IPS-15b (cell line): ENCODE data around the gene C16orf96.

Experiments
- H3K27me3 ChIP-seq: one replicate; pipeline ENCODE4 v1.6.1; 2013; ENCODE audit warnings: low read length; ENCODE audit not compliant: control insufficient read depth, insufficient read depth
- H3K36me3 ChIP-seq: one replicate; pipeline ENCODE4 v1.6.1; 2013; ENCODE audit warnings: low read length; ENCODE audit not compliant: control insufficient read depth, insufficient read depth
- H3K4me1 ChIP-seq: one replicate; pipeline ENCODE4 v1.6.1; 2013; ENCODE audit warnings: mild to moderate bottlenecking, low read length; ENCODE audit not compliant: control insufficient read depth, insufficient read depth
- H3K4me3 ChIP-seq: one replicate; pipeline ENCODE4 v1.5.1; 2013; ENCODE audit warnings: low read depth, low read length
- H3K9ac ChIP-seq: one replicate; pipeline ENCODE4 v1.6.1; 2013; ENCODE audit warnings: low read depth, mild to moderate bottlenecking, low read length
- H3K9me3 ChIP-seq: one replicate; pipeline ENCODE4 v1.6.1; 2013; ENCODE audit warnings: mild to moderate bottlenecking, low read length; ENCODE audit not compliant: control insufficient read depth, insufficient read depth

Gene C16orf96

DNA sequence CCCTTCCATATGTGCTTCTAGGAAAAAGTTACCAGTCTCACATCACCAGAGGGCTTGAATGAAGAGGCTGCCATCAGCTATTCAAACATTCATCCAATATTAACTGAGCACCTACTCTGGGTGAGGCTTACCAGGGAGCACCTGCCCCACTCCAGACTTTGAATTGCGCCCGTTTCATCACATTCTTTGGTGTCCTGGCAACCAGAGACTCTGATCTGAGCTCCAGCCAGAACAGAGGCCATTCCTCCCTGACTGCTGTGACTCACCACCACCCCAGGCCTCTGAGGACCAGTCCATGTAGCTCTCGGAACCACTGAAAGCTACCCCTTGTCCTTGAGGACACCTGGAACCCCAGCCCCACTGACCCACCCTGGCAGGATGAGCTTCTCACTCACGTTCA lies at the start of gene C16orf96:
Gene C16orf96, plus strand, starts transcription at position 229 of the 400 bp plus-strand sequence. Its CDS starts 150 bp downstream, at position 379.
- Histone ChIP-seq H3K9ac (no peak within 1 kb of the TSS), H3K4me3 (no peak within 1 kb of the TSS), H3K4me1 (peaks cover 3% of the 10 kb centered on the region), H3K27me3 (no peaks in the 10 kb centered on the region), H3K36me3 (no peaks in the 10 kb centered on the region), H3K9me3 (no peaks in the 10 kb centered on the region)

DNA sequence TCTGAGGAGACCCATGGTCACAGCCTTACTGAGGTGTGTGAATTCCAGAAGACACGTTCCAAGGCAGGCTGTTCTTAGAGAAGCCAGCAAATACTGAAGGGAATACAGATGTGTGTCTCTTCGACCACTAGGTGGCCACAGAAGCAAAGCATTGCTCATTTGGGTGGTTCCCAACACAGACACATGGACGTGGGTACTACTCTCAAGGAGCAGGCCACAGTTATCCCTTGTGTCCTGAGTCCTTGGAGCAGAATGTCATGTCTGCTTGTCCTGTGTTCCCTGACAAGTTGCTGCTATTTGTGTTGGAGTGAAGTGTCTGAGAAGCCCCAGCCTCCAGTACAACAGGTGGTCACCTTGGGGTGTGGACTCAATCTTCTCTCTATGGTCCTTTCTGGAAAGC lies 49.7 kb upstream of the C16orf96 start:
- Histone ChIP-seq H3K36me3 (peaks cover 34% of the 10 kb centered on the region), H3K4me1 (no peaks in the 10 kb centered on the region), H3K4me3 (no peak overlapping the region), H3K27me3 (no peaks in the 10 kb centered on the region), H3K9ac (no peak overlapping the region), H3K9me3 (no peaks in the 10 kb centered on the region)

DNA sequence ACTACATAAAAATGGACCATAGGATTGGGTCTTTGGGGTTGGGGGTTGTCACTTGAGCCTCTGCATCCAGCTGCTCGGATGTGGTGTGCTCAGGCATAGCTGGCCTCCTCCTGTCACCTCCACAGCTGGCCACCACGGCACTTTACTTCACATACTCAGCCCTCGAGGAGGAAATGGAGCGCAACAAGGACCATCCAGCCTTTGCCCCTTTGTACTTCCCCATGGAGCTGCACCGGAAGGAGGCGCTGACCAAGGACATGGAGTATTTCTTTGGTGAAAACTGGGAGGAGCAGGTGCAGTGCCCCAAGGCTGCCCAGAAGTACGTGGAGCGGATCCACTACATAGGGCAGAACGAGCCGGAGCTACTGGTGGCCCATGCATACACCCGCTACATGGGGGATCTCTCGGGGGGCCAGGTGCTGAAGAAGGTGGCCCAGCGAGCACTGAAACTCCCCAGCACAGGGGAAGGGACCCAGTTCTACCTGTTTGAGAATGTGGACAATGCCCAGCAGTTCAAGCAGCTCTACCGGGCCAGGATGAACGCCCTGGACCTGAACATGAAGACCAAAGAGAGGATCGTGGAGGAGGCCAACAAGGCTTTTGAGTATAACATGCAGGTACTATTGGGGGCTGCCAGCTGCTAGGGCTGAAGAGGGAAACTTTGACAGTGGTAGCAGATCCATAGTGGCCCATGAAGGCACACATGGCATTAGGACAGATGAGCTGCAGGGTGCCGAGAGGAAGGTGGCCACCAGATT lies 48.4 kb upstream of the C16orf96 start:
- Histone ChIP-seq H3K9me3 (no peaks in the 10 kb centered on the region), H3K4me1 (no peaks in the 10 kb centered on the region), H3K4me3 (no peak overlapping the region), H3K9ac (no peak overlapping the region), H3K36me3 (peaks cover 48% of the 10 kb centered on the region), H3K27me3 (no peaks in the 10 kb centered on the region)

DNA sequence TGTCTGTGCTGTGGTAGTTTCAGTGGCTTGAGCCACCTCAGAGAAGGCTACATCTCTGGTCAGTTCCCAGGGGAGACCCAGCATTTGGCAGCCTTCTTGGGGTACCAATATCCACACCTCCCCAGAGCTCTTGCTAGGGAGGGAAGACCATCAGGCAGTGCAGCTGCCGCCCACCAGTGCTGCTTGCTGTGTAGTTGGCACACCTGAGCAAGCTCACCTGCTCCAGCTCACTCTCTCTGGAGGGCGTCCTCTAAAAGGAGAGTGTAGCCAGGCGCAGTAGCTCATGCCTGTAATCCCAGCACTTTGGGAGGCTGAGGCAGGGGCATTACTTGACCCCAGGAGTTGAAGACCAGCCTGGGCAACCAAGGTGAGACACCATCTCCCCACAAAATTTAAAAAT lies 47.3 kb upstream of the C16orf96 start:
- Histone ChIP-seq H3K9me3 (no peaks in the 10 kb centered on the region), H3K36me3 (peaks cover 57% of the 10 kb centered on the region), H3K27me3 (no peaks in the 10 kb centered on the region), H3K4me1 (no peaks in the 10 kb centered on the region), H3K4me3 (no peak overlapping the region), H3K9ac (no peak overlapping the region)

DNA sequence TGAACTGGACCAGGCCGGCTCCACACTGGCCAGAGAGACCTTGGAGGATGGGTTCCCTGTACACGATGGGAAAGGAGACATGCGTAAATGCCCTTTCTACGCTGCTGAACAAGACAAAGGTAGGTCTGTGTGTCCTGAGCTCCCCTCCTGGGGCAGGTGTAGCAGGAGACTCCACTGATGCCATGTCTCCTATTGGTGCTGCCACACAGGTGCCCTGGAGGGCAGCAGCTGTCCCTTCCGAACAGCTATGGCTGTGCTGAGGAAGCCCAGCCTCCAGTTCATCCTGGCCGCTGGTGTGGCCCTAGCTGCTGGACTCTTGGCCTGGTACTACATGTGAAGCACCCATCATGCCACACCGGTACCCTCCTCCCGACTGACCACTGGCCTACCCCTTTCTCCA lies 46.7 kb upstream of the C16orf96 start:
- H3K9ac ChIP-seq = no peak overlapping the region
- H3K4me1 ChIP-seq = no peaks in the 10 kb centered on the region
- no peaks in the 10 kb centered on the region for H3K27me3 ChIP-seq
- H3K9me3 ChIP-seq = no peaks in the 10 kb centered on the region
- no peak overlapping the region for H3K4me3 ChIP-seq
- H3K36me3 ChIP-seq = peaks cover 58% of the 10 kb centered on the region

DNA sequence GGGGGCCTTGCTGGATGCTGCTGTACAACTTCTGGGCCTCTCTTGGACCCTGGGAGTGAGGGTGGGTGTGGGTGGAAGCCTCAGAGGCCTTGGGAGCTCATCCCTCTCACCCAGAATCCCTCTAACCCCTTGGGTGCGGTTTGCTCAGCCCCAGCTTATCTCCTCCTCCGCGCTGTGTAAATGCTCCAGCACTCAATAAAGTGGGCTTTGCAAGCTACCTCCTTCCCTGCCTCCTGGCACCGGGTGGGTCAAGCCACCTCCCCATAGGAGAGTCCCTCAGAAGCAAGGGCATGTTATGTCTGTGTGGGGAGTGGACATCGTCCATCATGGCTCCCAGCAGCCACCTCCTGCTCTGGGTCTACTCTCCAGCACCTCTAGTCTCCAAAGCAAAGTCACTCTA lies 46.0 kb upstream of the C16orf96 start:
- peaks cover 58% of the 10 kb centered on the region for H3K36me3 ChIP-seq

DNA sequence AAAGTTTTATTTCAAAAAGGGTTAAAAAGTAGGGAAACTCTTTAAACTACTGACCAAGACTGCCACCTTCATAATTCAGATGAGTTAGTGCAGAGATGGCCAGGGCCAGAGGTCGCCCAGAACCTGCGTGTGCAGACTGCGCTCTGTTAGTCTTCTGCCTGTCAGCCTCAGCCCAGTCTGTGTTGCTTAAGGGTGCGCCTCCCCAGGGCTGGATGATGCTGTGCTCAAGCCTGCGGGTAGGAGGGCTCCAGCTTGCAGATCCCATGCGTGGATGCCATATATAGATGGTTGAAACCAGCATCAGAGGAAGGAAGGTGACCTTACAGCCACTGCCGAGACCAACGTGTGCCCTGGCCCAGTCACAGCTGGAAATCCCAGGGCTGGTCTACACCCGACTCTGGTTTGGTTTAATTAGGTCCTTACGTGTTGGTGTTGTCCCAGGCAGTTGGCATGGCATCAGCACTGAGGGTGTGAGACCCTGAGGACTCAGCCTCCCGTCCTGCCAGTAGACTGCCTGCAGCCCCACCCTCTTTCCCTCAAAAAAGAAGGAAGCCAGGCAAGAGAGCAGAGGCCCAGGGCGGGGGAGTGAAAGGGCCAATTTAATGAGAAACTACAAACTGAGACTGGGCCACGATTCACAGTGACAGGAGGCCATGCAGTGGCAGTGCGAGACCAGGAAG lies 45.3 kb upstream of the C16orf96 start:
- Histone ChIP-seq H3K4me3 (no peak overlapping the region), H3K4me1 (no peaks in the 10 kb centered on the region), H3K36me3 (peaks cover 58% of the 10 kb centered on the region), H3K9me3 (no peaks in the 10 kb centered on the region), H3K9ac (no peak overlapping the region), H3K27me3 (no peaks in the 10 kb centered on the region)

More for the DNA sequence above, 46.0 kb upstream of the C16orf96 start:
- no peaks in the 10 kb centered on the region for H3K4me1 ChIP-seq
- H3K9ac ChIP-seq = no peak overlapping the region
- no peak overlapping the region for H3K4me3 ChIP-seq
- H3K27me3 ChIP-seq = no peaks in the 10 kb centered on the region
- no peaks in the 10 kb centered on the region for H3K9me3 ChIP-seq

DNA sequence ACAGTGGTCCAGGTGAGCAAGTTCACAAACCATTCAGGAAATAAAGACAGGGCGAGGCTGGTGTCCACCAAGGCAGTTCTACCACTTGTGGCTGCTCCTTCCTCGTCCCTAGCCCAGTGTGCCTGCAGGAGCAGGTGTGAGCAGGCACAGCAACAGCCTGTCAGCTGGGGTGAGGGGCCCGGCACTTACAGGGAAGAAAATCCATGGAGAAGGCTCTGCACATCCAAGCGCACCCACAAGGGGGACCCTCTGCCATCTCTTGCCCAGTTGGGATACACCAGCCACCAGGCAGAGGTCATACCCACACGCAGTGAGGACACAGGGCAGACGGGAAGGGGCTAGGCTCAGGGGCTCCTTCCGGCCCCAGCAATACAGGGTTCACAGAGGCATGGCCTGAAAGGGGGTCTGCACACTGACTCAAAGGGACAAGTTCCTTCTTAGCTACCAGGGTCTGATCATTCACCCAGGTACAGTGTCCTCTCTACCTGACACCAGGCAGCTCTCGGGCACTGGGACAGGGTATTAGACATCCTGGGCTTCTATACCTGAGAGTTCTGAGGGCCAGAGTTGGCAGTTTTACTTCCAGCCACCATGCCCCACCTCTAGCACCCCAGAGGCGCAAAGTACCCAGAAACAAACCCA lies 44.6 kb upstream of the C16orf96 start:
- H3K4me1 ChIP-seq = no peaks in the 10 kb centered on the region
- no peak overlapping the region for H3K9ac ChIP-seq
- H3K9me3 ChIP-seq = no peaks in the 10 kb centered on the region
- H3K27me3 ChIP-seq = no peaks in the 10 kb centered on the region
- H3K4me3 ChIP-seq = no peak overlapping the region
- H3K36me3 ChIP-seq = peaks cover 58% of the 10 kb centered on the region

DNA sequence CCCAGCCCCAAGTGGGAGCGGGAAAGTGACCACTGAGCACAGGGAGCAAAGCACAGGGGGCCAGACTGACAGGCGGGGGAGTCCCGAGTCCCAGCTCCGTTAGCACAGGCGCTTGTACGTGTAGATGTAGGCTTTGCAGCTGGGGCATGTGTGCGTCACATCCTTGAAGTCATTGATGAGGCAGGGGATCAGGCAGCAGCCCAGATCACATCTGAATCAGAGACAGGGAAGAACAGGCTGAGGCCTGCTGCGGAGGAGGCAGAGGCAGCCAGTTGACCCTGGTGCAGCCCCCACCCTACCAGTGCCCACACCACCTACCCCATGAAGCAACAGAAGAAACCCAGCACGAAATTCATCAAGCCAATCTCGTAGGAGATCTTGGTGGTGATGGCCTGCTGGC lies 43.7 kb upstream of the C16orf96 start:
- Histone ChIP-seq H3K9me3 (no peaks in the 10 kb centered on the region), H3K4me1 (no peaks in the 10 kb centered on the region), H3K36me3 (peaks cover 52% of the 10 kb centered on the region), H3K27me3 (no peaks in the 10 kb centered on the region), H3K4me3 (no peak overlapping the region), H3K9ac (no peak overlapping the region)

DNA sequence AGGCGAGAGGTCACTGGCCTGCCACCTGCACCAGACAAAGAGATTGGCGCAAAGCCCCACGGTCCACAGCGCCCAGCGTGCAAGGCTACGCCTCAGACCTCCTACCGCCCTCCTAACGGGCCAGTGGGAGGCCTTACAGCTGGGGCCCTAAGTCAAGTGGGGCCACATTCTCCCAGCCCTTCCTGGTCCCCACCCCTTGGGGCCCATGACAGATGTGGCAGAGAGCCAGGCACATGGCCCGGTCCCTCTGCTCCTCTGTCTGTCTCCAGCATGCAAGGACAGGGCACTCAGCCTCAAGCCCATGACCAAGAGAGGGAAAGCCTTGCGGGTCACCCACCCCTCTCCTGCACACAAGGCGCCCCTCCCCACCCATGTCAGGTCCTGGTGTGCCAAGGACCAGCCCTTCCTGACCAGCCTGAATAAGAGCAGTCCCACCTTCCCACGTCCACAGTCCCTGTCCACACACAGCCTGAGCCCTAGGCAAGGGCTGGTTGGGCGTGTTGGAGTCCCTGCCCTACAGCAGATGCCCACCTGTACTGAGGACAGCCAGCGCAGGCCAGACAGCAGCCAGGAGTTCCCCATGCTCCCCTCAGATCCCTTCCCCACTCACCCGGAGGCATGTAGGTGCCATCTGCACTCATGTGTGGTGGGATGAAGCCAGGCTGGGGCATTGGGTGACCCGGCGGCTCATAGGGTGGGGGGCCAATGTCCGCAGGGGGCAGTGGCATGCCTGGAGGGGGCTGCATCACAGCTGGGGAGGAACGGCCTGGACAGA lies 42.9 kb upstream of the C16orf96 start:
- Histone ChIP-seq H3K9ac (no peak overlapping the region), H3K4me1 (no peaks in the 10 kb centered on the region), H3K9me3 (no peaks in the 10 kb centered on the region), H3K27me3 (no peaks in the 10 kb centered on the region), H3K4me3 (no peak overlapping the region), H3K36me3 (peaks cover 45% of the 10 kb centered on the region)

DNA sequence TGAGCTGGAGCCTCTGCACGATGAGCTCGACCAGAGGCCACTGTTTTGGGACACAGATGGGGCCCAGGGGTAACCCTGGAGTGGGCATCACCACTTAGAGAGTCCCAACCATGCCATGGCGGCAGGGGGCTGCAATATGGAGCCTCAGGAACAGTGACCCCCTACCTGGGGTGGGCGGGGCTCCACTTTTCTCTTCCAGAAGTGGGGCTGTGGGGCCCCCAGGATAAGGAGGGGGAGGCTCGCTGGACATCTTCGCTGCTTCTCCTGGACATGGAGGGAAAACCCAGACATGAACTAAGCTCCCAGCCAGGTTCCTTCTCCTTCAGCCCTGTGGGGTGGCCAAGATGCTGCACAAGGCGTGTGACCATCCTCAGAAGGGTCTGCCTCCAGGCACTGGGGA lies 42.3 kb upstream of the C16orf96 start:
- H3K9me3 ChIP-seq = no peaks in the 10 kb centered on the region
- H3K36me3 ChIP-seq = peaks cover 41% of the 10 kb centered on the region
- H3K27me3 ChIP-seq = no peaks in the 10 kb centered on the region
- H3K4me3 ChIP-seq = no peak overlapping the region
- no peak overlapping the region for H3K9ac ChIP-seq
- no peaks in the 10 kb centered on the region for H3K4me1 ChIP-seq
